Activated naive CD8-positive, alpha-beta T cell treated with anti-CD3 and anti-CD28 coated beads, Interleukin-2, amount 50 U/mL, for 16 hours (primary cell): ENCODE results near the gene NFKBIL1.
A peak's percentile ranks its signal among the peaks of the same experiment; 100 is the strongest.
"Not testable (repeated sequence)": the region's sequence is repeated elsewhere in the genome, so short reads cannot be mapped to it uniquely, and the experiment has no call there.

Source experiments
- DNase-seq: peaks from one replicate; pipeline ENCODE4 v3.0.0-alpha.2; 2020; ENCODE audit warnings: low read depth, low spot score

Gene NFKBIL1

GRCh38 chr6:31546958-31547726 is at the start of gene NFKBIL1:
TSS of gene NFKBIL1 (plus strand) at chr6:31547608. CDS start at chr6:31547695, 87 bp downstream.
- peak; percentile 76 for DNase-seq

GRCh38 chr6:31498748-31499147 is 48.7 kb upstream of the NFKBIL1 start:
- no peak for DNase-seq

DNA sequence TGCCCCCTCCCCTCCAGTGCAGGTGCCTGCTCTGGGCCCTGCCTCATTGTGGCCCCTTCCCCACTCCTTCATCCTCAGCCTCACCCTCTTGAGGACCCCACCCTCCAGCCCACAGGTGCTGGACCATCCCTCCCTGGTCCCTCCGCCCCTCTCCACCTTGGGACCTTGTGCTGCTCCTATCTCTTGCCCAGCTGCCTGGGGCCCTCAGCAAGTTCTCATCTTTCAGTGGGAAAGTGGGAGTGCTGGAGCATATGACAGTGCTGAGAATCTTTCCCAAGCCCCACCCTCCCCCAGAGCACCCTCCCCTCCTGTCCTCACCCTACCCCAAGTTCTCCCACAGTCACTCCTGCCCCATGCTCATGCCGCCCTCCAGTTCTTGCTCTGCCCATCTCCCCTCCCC is 47.8 kb upstream of the NFKBIL1 start:
- not testable (repeated sequence) for DNase-seq

- no peak for DNase-seq
Measured at GRCh38 chr6:31502586-31502985, 44.8 kb upstream of the NFKBIL1 start.

GRCh38 chr6:31509036-31509435 is 38.4 kb upstream of the NFKBIL1 start:
- not testable (repeated sequence) for DNase-seq

GRCh38 chr6:31510007-31510406 is 37.4 kb upstream of the NFKBIL1 start:
- DNase-seq, result no peak

GRCh38 chr6:31513456-31514165 is 33.8 kb upstream of the NFKBIL1 start:
- DNase-seq, result no peak

DNA sequence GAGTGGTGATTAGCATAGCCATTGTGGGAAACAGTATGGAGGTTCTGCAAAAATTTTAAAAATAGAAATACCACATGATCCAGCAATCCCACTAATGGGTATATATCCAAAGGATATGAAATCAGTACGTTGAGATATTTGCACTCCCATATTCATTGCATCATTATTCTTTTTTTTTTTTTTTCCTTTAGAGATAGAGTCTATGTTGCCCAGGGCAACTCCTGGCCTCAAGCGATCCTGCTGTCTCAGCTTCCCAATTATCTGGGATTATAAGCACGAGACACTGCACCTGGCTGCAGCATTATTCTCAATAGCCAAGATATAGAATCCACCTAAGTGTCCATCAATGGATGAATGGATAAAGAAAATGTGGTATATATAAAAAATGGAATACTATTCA is 25.6 kb upstream of the NFKBIL1 start:
- DNase-seq, result no peak

- DNase-seq, result no peak
Measured at GRCh38 chr6:31525553-31525931, 21.9 kb upstream of the NFKBIL1 start.

- DNase-seq, result no peak
Measured at GRCh38 chr6:31525932-31526591, 21.3 kb upstream of the NFKBIL1 start.

DNA sequence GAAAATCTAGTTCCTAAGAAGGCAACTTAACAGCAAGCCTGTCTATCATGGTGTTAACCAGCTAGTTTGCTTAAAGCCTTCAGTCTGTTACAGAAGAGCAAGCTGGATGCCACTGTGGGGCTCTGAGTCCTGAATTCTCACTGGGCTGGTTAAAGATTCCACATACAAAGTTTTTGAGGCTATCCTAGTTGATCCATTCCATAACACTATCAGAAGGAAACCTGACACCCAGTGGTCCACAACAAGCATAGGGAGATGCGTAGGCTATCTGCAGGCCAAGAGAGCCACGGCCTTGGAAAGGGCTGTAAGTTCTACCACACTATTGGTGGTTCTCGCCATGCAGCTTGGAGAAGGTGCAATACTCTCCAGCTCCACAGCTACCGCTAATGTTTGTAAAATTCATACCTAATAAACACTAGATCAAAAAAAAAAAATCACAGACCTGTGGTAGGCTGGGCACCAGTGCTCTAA is 19.1 kb upstream of the NFKBIL1 start:
- DNase-seq, result no peak

DNA sequence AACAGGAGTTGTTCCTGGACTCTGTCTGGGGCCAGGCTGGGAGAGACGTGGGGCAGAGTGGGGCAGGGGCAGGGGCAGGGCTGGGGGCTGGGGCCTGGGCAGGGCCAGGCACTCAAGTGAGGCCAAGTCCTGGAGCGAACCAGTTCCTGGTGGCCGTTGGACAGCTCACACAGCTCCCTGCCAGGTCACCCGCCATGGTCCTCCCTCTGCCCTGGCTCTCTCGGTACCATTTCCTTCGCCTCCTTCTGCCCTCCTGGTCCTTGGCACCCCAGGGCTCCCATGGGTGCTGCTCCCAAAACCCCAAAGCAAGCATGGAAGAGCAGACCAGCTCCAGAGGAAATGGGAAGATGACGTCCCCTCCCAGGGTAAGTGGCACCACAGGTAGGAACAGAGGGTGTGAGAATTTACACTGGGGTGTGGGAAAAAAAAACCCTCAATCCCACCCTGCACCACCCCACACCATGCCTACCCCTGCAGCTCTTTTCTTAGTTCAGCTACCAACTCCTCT is 18.5 kb upstream of the NFKBIL1 start, which contains the start of gene MCCD1:
Gene MCCD1, plus strand, starts transcription at position 142 of the 508 bp plus-strand sequence. Its CDS starts 53 bp downstream, at position 195.
- DNase-seq, result no peak

- DNase-seq, result no peak
Measured at GRCh38 chr6:31529329-31530150, 17.9 kb upstream of the NFKBIL1 start.

DNA sequence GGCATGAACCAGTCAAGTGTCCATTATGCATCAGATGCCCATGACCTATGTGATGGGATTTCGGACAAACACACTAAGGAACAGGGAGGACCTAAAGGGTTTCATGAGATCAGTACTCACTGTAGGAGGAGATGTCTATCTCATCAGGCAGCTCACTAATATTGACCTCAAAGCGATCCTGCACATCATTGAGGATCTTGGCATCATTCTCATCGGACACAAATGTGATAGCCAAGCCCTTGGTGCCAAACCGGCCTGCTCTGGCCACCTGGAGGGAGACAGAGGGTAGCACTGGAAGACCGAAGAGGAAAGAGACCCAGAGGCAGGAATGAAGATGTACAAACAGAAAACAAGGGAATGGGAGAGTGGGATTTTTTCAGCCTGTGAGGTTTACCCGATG is 16.7 kb upstream of the NFKBIL1 start:
- no peak for DNase-seq

DNA sequence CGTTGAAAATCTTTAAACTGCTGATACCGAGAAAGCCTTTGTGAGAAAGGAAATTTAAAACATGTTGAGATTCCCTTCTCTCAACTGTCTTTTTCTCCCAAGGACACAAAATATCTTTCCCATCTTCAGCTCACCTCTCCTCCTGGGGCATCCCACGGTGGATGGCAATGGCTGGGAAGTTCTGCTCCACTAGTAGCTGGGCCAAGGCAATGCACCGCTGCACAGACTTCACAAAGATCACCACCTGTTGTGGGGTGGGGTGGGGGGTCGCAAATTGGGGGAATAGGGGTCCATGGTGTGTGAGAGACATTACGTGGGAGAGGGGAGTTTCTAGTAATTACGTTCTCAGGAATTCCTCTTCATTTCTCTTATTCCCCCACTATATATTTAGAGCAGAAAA is 16.2 kb upstream of the NFKBIL1 start:
- DNase-seq, result no peak

DNA sequence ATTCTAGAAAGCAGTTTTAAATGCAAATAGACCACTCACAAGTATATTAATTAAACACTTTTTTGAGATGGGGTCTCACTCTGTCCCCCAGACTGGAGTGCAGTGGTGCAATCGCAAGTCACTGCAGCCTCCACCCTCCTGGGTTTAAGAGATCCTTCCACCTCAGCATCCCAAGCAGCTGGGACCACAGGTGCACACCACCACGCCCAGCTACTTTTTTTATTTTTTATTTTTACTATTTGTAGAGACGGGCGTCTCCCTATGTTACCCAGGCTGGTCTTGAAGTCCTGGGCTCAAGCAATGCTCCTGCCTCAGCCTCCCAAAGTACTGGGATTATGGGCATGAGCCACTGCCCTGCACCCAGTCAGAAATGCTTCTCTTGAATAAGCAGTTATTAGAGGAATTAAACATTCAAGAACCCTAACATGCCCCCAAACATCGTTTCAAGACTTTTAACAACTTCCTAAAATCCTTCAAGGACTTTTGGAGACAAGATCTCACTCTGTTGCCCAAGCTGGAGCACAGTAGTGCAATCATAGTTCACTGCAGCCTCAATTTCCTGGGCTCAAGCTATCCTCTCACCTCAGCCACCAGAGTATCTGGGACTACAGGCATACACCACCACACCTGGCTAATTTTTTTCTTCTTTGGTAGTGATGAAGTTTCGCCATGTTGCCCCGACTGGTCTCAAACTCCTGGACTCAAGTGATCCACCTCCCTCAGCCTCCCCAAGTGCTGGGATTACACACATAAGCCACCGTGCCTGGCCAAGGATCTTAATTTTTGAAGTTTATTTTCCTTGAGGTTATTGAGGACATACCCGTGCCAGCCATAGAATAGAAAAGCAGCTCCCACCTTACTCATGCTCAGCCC is 15.4 kb upstream of the NFKBIL1 start:
- DNase-seq, result no peak

DNA sequence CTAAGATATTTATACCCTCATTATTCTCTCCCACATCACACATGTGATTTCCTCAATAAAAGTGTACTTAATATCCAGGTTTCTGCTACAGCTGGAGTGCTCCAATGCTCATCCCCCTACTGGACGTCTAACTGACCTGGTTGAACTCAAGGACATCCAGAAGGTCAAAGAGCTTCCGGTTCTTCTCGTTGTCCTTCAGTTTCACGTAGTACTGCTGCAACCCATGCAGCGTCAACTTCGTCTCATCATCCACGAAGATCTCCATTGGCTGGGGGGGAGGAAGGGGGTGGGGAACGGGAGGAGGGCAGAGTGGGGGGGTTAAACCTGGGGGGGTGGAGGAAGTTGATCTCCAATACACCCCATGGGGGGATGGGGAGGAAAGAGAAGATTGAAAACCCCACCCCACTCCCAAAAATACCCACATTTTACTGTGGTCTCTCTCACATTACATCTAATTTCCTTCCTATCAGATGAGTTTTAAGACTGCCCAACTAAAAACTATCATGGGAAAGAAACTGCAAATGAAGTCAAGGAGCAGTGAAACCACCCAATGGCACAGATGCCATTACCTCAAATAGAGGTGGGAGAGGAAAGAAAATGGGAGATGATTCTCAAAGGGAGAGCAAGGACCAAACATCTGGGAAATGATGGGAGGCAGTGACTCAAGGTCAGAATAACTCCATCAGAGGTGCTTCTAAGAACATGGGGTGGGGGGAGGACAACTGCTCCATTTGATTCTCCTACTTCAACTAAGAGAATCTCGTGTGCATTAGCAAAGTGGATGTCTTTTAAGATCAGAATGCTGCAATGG is 14.6 kb upstream of the NFKBIL1 start:
- no peak for DNase-seq

DNA sequence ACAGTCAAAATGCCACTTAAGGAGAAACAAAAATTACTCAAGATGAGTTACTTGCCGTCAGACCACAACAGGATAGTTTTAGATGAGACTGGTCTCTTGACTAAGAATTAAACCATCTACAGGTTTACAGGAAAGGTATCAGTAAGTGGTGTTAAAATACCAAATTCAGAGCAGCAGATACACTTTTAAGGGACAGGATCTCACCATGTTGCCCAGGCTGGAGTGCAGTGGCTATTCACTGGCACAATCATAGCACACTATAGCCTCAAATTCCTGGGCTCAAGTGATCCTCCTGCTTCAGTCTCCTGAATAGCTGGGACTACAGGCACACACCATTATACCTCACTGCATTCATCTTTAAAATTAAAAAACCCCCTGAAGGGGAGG is 14.0 kb upstream of the NFKBIL1 start:
- no peak for DNase-seq

DNA sequence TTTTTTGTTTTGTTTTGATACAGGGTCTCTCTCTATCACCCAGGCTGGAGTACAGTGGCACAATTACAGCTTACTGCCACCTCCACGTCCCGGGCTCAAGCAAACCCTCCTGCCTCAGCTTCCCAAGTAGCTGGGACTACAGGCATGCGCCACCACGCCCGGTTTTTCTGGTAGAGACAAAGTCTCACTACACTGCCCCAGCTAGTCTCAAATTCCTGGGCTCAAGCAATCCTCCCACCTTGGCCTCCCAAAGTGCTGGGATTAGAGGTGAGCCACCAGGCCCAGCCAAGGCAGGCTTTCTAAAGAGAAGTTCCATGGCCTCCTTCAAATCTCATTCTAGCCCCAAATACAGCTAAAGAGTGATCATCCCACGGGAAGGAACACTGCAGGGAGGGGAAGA is 13.4 kb upstream of the NFKBIL1 start:
- no peak for DNase-seq
